PC-9 (cell line): ENCODE measurements around the gene MRPS22.

Source experiments
- EZH2 ChIP-seq: fragments of 200-600 bp; sonication (generic); IDR thresholded peaks from 2 replicates; pipeline ENCODE4 v1.8.0; 2017; ENCODE audit warnings: antibody characterized with exemption, low read depth
- TF ChIP-seq, protein P1 (sequence below): fragments of 200-600 bp; sonication (generic); conservative IDR thresholded peaks from 2 replicates; pipeline ENCODE4 v1.6.1; 2017; ENCODE audit warnings: mixed run types, antibody characterized with exemption, mild to moderate bottlenecking, moderate library complexity

DNA sequence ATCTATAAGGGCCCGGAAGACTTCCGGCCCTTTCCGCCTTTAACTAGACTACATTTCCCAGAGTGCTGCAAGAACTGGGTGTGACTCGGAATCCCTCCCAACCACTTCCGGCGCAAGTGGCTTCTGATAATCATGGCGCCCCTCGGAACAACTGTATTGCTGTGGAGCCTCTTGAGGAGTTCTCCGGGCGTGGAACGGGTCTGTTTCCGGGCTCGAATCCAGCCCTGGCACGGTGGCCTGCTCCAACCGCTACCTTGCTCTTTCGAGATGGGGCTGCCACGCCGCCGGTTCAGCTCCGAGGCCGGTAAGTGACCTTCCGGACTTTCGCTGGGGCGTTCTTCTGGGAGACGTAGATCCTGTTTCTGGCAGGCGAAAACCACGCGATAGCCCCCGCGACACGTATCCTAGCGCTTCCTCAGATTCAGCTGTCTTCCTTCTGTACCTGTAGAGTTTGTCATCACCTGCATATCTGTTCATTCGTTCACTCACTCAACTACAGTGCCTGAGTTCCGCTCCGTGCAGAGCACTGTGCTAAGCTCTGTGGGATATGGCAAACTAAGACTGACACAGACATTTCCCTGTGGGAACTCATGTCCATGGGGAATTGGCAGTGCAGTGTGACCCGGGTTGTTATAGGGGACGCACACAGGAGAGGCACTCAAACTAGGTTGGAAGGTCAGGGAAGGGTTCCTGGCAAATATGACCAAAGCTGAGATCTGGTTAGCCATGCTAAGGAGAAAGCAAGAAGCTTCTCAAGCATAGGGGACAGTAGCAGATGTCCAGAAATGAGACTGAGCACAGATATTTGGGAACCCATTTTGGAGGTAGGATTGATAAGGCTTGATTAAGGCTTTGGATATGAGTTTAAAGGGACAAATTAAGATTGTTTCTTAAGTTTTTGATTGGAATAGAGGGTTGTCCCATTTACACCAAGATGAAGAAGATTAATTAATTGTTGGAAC is at the start of gene MRPS22:
- TF ChIP-seq, protein P1, sequence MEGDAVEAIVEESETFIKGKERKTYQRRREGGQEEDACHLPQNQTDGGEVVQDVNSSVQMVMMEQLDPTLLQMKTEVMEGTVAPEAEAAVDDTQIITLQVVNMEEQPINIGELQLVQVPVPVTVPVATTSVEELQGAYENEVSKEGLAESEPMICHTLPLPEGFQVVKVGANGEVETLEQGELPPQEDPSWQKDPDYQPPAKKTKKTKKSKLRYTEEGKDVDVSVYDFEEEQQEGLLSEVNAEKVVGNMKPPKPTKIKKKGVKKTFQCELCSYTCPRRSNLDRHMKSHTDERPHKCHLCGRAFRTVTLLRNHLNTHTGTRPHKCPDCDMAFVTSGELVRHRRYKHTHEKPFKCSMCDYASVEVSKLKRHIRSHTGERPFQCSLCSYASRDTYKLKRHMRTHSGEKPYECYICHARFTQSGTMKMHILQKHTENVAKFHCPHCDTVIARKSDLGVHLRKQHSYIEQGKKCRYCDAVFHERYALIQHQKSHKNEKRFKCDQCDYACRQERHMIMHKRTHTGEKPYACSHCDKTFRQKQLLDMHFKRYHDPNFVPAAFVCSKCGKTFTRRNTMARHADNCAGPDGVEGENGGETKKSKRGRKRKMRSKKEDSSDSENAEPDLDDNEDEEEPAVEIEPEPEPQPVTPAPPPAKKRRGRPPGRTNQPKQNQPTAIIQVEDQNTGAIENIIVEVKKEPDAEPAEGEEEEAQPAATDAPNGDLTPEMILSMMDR, result no peak
- no peak for TF ChIP-seq EZH2
